SK-N-SH (cell line): Measurements from ENCODE around the gene ALDOB. TPM values are rescaled to one million over a fixed set of nuclear protein-coding genes. Genes with fewer than 3 reads are reported as not detected.

Experiments
- CTCF ChIA-PET: fragments of 300-600, 350-600 bp; formaldehyde crosslinking; extraction: SDS; loops from one replicate; lab custom pipeline; 2021; lab: Yijun Ruan, JAX
- POLR2A ChIA-PET: fragments of 350-600 bp; sonication (Branson Sonifier 250); formaldehyde crosslinking; extraction: SDS; loops from one replicate; lab custom pipeline; 2020; ENCODE audit warnings: antibody characterized with exemption, inconsistent platforms; lab: Yijun Ruan, JAX
- DNase-seq: peaks from one replicate; pipeline ENCODE4 v3.0.0; 2012
- H2AFZ ChIP-seq: fragments of 200-600 bp; sonication (generic); 2 replicates; pipeline ENCODE4 v1.8.1; 2016; ENCODE audit warnings: antibody characterized with exemption, mild to moderate bottlenecking, low read depth
- H3F3A ChIP-seq: fragments of 200-600 bp; sonication (generic); replicated peaks from 2 replicates; pipeline ENCODE3; 2016; ENCODE audit warnings: antibody characterized with exemption, mild to moderate bottlenecking; ENCODE audit not compliant: insufficient read depth
- H3K27ac ChIP-seq, 2 experiments: fragments of 200-500 bp in 1 of 2; fragments of 200-600 bp in 1 of 2; sonication (Bioruptor generic) in 1 of 2; sonication (generic), shearing (Covaris generic) in 1 of 2; 2 replicates each; pipeline versions ENCODE4 v1.5.1 to v1.6.1; 2014 to 2016; ENCODE audit warnings: low read depth in 2 of 2, inconsistent platforms in 1 of 2, low read length in 1 of 2, mild to moderate bottlenecking in 1 of 2, mixed read lengths in 1 of 2
- H3K27me3 ChIP-seq: fragments of 200-600 bp; sonication (generic), shearing (Covaris generic); 2 replicates; pipeline ENCODE4 v1.6.1; 2016; ENCODE audit warnings: mixed run types; ENCODE audit not compliant: insufficient read depth
- H3K36me3 ChIP-seq, 2 experiments: fragments of 200-500 bp in 1 of 2; fragments of 200-600 bp in 1 of 2; sonication (Bioruptor generic) in 1 of 2; sonication (generic) in 1 of 2; replicated peaks in 1 of 2; 2 replicates each; pipeline versions ENCODE3 to v1.5.1; 2014 to 2016; ENCODE audit warnings: low read length in 1 of 2, mild to moderate bottlenecking in 1 of 2; ENCODE audit not compliant: insufficient read depth in 2 of 2, control insufficient read depth in 1 of 2
- H3K4me1 ChIP-seq, 2 experiments: fragments of 200-500 bp in 1 of 2; fragments of 200-600 bp in 1 of 2; sonication (Bioruptor generic) in 1 of 2; sonication (generic), shearing (Covaris generic) in 1 of 2; 2 replicates each; pipeline versions ENCODE4 v1.5.1 to v1.6.1; 2014 to 2016; ENCODE audit warnings: low read depth in 1 of 2, low read length in 1 of 2, mixed run types in 1 of 2; ENCODE audit not compliant: insufficient read depth in 2 of 2, control insufficient read depth in 1 of 2
- H3K4me2 ChIP-seq: fragments of 200-600 bp; sonication (generic), shearing (Covaris generic); 2 replicates; pipeline ENCODE4 v1.6.1; 2017; ENCODE audit warnings: mixed run types
- H3K4me3 ChIP-seq, 2 experiments: fragments of 200-500 bp in 1 of 2; fragments of 200-600 bp in 1 of 2; sonication (Bioruptor generic) in 1 of 2; sonication (generic), shearing (Covaris generic) in 1 of 2; 2 replicates each; pipeline versions ENCODE4 v1.5.1 to v1.8.1; 2014 to 2016; ENCODE audit warnings: low read depth in 2 of 2, inconsistent platforms in 1 of 2, low read length in 1 of 2, mild to moderate bottlenecking in 1 of 2, mixed read lengths in 1 of 2, moderate library complexity in 1 of 2
- H3K79me2 ChIP-seq: fragments of 200-600 bp; sonication (generic); 2 replicates; pipeline ENCODE4 v1.8.1; 2017; ENCODE audit warnings: mild to moderate bottlenecking; ENCODE audit not compliant: insufficient read depth
- H3K9ac ChIP-seq: fragments of 200-600 bp; sonication (generic); 2 replicates; pipeline ENCODE4 v1.6.1; 2017; ENCODE audit warnings: mixed run types
- H3K9me2 ChIP-seq: fragments of 200-600 bp; sonication (generic); 2 replicates; pipeline ENCODE4 v1.6.1; 2017; ENCODE audit warnings: mixed run types
- H3K9me3 ChIP-seq: fragments of 200-600 bp; sonication (generic); 2 replicates; pipeline ENCODE4 v1.6.1; 2017; ENCODE audit warnings: mixed run types, mild to moderate bottlenecking, moderate library complexity
- H4K20me1 ChIP-seq: fragments of 200-600 bp; sonication (generic); 2 replicates; pipeline ENCODE4 v1.6.1; 2017; ENCODE audit warnings: mild to moderate bottlenecking, mixed run types; ENCODE audit not compliant: insufficient read depth
- CHD2 ChIP-seq: fragments of 150-350 bp; IDR thresholded peaks from 2 replicates; pipeline ENCODE4 v1.6.1; 2018; ENCODE audit warnings: low read length; ENCODE audit not compliant: partially characterized antibody
- CTCF ChIP-seq: fragments of 200-600 bp; sonication (generic); IDR thresholded peaks from 2 replicates; pipeline ENCODE4 v1.6.1; 2017; ENCODE audit warnings: antibody characterized with exemption, mild to moderate bottlenecking, moderate library complexity
- FOXJ3 ChIP-seq: sonication (generic); formaldehyde crosslinking; IDR thresholded peaks from 2 replicates; pipeline ENCODE4 v1.5.1; 2020; ENCODE audit warnings: mild to moderate bottlenecking, missing genetic modification reagents
- FOXM1 ChIP-seq: IDR thresholded peaks from 2 replicates; pipeline ENCODE4 v1.4.0; 2012; ENCODE audit warnings: low read depth, mild to moderate bottlenecking
- GATA2 ChIP-seq: sonication (generic); formaldehyde crosslinking; IDR thresholded peaks from 2 replicates; pipeline ENCODE4 v1.5.0; 2020; ENCODE audit warnings: mild to moderate bottlenecking, missing genetic modification reagents
- IRF3 ChIP-seq: fragments of 150-350 bp; IDR thresholded peaks from 2 replicates; pipeline ENCODE4 v1.6.1; 2016; ENCODE audit warnings: mild to moderate bottlenecking, low read depth, low read length
- NRF1 ChIP-seq: IDR thresholded peaks from 2 replicates; pipeline ENCODE4 v1.6.1; 2012; ENCODE audit warnings: low read depth, mild to moderate bottlenecking, low read length
- RXRA ChIP-seq: IDR thresholded peaks from 2 replicates; pipeline ENCODE4 v1.4.0; 2012; ENCODE audit warnings: low read depth, mild to moderate bottlenecking, borderline replicate concordance
- WGBS: methylation state at CpG from one replicate; pipeline ENCODE4 v1.1.6; 2017; ENCODE audit warnings: low lambda C conversion rate; 5-methylcytosine and 5-hydroxymethylcytosine counted together
- polyA plus RNA-seq, 3 experiments: library from polyadenylated mRNA; depleted of rRNA; stranded (reverse); fragments of >200 nt; gene quantifications; 2 replicates each; pipeline ENCODE4 v1.2.3, GENCODE V29; 2012
- TF ChIP-seq, protein P1 (sequence below): IDR thresholded peaks from 2 replicates; pipeline ENCODE4 v1.4.0; 2012; ENCODE audit warnings: low read depth, borderline replicate concordance

The ALDOB gene
- polyA plus RNA-seq, 1 of the 3 experiments (the other 2 are of a cell fraction), result not detected

GRCh38 chr9:101397746-101398067, 37.9 kb downstream of the ALDOB start:
- H3K9me2 ChIP-seq, result no peaks in the 10 kb centered on the region
- DNase-seq, result peak; percentile 5
- peaks cover 93% of the 10 kb centered on the region for H3K79me2 ChIP-seq
- H3K36me3 ChIP-seq, result peaks cover 32 to 57% of the 10 kb centered on the region in 2 experiments
- CTCF ChIA-PET, result interaction anchor here (2.3 kb wide), 1 partner anchor 9 kb away, joined by 15 read pairs; no protein-coding TSS in a partner anchor
- H3K9me3 ChIP-seq, result 0 out of 2 replicates have a peak, but pooled peaks cover 5% of the 10 kb centered on the region
- POLR2A ChIA-PET, result no interaction called here
- H3K9ac ChIP-seq, result peak overlapping the region; percentile 78
- WGBS, result 2% methylated on average over 4 of the region's 4 CpGs
- peaks cover 7% of the 10 kb centered on the region in 2 experiments; a peak in 2 of 4 replicates for H3K4me1 ChIP-seq
- H3K4me3 ChIP-seq, result peak overlapping the region; percentile 79 to 88
- H3K4me2 ChIP-seq, result peak overlapping the region; percentile 78
- TF ChIP-seq CTCF (no peak), FOXJ3 (CRISPR knock-in tag) (no peak), CHD2 (no peak), NRF1 (no peak), GATA2 (CRISPR knock-in tag) (no peak), RXRA (no peak), IRF3 (no peak), FOXM1 (no peak)
- H3F3A ChIP-seq, result no peaks in the 10 kb centered on the region
- no peaks in the 10 kb centered on the region for H3K27me3 ChIP-seq
- peak overlapping the region; percentile 83 for H2AFZ ChIP-seq
- H4K20me1 ChIP-seq, result no peaks in the 10 kb centered on the region
- peak overlapping the region; percentile 74 to 78 for H3K27ac ChIP-seq

- no peak for TF ChIP-seq RXRA
- TF ChIP-seq, protein P1, sequence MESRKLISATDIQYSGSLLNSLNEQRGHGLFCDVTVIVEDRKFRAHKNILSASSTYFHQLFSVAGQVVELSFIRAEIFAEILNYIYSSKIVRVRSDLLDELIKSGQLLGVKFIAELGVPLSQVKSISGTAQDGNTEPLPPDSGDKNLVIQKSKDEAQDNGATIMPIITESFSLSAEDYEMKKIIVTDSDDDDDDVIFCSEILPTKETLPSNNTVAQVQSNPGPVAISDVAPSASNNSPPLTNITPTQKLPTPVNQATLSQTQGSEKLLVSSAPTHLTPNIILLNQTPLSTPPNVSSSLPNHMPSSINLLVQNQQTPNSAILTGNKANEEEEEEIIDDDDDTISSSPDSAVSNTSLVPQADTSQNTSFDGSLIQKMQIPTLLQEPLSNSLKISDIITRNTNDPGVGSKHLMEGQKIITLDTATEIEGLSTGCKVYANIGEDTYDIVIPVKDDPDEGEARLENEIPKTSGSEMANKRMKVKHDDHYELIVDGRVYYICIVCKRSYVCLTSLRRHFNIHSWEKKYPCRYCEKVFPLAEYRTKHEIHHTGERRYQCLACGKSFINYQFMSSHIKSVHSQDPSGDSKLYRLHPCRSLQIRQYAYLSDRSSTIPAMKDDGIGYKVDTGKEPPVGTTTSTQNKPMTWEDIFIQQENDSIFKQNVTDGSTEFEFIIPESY, result no peak
- DNase-seq, result no peak
- no peak overlapping the region for H3K4me3 ChIP-seq
These were observed 40.9 kb downstream of the ALDOB start for GRCh38 chr9:101394687-101395086.

More at GRCh38 chr9:101394687-101395086, 40.9 kb downstream of the ALDOB start:
- Histone ChIP-seq H3F3A (no peaks in the 10 kb centered on the region), H3K4me2 (no peak overlapping the region), H3K79me2 (peaks cover 84% of the 10 kb centered on the region), H3K27ac (no peak overlapping the region), H3K4me1 (peaks cover 2% of the 10 kb centered on the region in 2 experiments; a peak in 3 of 4 replicates), H3K9ac (no peak overlapping the region), H4K20me1 (no peaks in the 10 kb centered on the region), H2AFZ (no peak overlapping the region), H3K9me3 (0 out of 2 replicates have a peak, but pooled peaks cover 5% of the 10 kb centered on the region), H3K36me3 (peaks cover 16 to 38% of the 10 kb centered on the region in 2 experiments), H3K27me3 (no peaks in the 10 kb centered on the region), H3K9me2 (no peaks in the 10 kb centered on the region)
- CTCF ChIA-PET, result no interaction called here
- WGBS, result 95% methylated on average over 1 of the region's 1 CpG
- POLR2A ChIA-PET, result no interaction called here
